Epithelial cell of esophagus (primary cell): ENCODE measurements around the gene PLCG1.

ENCODE experiments used
- DNase-seq: peaks from one replicate; pipeline ENCODE4 v3.0.0; 2010; ENCODE audit warnings: low read depth
- H3K4me3 ChIP-seq: 2 replicates; pipeline ENCODE4 v1.5.1; 2011; ENCODE audit warnings: mild to moderate bottlenecking, low read length, control low read depth
- TF ChIP-seq, protein P1 (sequence below): IDR thresholded peaks from 2 replicates; pipeline ENCODE4 v1.5.1; 2011; ENCODE audit warnings: low read depth, mild to moderate bottlenecking, low read length, control low read depth, inconsistent platforms; ENCODE audit not compliant: insufficient read depth; ENCODE audit errors: missing control alignments

PLCG1 gene

GRCh38 chr20:41173791-41174341, 36.5 kb downstream of the PLCG1 start:
- no peak overlapping the region for H3K4me3 ChIP-seq
- TF ChIP-seq, protein P1, sequence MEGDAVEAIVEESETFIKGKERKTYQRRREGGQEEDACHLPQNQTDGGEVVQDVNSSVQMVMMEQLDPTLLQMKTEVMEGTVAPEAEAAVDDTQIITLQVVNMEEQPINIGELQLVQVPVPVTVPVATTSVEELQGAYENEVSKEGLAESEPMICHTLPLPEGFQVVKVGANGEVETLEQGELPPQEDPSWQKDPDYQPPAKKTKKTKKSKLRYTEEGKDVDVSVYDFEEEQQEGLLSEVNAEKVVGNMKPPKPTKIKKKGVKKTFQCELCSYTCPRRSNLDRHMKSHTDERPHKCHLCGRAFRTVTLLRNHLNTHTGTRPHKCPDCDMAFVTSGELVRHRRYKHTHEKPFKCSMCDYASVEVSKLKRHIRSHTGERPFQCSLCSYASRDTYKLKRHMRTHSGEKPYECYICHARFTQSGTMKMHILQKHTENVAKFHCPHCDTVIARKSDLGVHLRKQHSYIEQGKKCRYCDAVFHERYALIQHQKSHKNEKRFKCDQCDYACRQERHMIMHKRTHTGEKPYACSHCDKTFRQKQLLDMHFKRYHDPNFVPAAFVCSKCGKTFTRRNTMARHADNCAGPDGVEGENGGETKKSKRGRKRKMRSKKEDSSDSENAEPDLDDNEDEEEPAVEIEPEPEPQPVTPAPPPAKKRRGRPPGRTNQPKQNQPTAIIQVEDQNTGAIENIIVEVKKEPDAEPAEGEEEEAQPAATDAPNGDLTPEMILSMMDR, result no peak
- DNase-seq, result no peak

- no peak for DNase-seq
- TF ChIP-seq, protein P1, result no peak
- H3K4me3 ChIP-seq, result no peak overlapping the region
These were observed 37.0 kb downstream of the PLCG1 start for GRCh38 chr20:41174373-41174772.

DNA sequence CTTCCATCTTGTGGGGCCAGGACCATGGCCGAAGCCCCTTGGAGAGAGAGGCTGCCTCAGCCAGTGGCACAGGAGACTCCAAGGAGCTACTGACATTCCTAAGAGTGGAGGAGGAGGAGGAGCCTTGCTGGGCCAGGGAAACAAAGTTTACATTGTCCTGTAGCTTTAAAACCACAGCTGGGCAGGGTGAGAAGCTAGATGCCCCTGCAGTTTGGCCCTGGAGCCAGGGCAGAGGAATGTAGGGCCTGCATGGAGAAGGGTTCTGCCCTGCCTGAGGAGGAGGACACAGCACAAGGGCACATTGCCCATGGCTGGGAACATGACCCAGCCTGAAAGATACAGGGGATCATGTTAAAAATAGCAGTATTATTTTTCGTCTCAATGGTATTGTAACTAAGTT, 37.4 kb downstream of the PLCG1 start:
- no peak overlapping the region for H3K4me3 ChIP-seq
- TF ChIP-seq, protein P1, result no peak
- no peak for DNase-seq

GRCh38 chr20:41175201-41175651, 37.9 kb downstream of the PLCG1 start:
- TF ChIP-seq, protein P1, result no peak
- no peak for DNase-seq
- H3K4me3 ChIP-seq, result no peak overlapping the region

DNA sequence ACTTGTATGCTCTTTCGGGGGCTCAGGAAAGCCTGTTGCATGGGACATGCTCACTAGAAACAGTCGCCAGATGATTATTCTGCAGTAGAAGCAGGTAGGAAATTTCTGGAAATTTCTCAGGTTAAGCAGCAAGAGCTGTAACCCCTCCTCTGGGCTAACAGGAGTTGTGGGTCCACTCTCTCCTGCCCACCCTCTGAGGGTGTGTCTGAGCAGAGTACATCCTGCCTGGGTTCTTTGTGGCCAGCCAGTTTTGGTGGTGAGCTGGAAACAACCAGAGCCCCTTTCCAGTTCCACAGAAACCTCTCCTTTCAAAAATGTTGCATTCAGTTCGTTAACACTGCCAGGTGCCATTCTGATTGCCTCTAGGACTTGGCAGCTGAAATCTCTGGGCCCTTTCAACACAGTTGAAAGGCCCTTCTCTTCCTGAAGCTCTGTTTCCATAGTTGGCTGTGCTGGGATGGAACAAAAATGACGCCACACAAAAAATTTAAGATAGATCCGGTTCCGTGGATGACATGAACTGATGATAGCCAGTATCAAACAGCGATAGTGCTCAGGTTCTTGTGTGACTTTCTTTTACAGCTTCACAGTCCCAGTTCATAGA, 38.5 kb downstream of the PLCG1 start:
- no peak overlapping the region for H3K4me3 ChIP-seq
- TF ChIP-seq, protein P1, result no peak
- no peak for DNase-seq

GRCh38 chr20:41176711-41177552, 39.6 kb downstream of the PLCG1 start:
- TF ChIP-seq, protein P1, result no peak
- no peak for DNase-seq
- H3K4me3 ChIP-seq, result no peak overlapping the region

DNA sequence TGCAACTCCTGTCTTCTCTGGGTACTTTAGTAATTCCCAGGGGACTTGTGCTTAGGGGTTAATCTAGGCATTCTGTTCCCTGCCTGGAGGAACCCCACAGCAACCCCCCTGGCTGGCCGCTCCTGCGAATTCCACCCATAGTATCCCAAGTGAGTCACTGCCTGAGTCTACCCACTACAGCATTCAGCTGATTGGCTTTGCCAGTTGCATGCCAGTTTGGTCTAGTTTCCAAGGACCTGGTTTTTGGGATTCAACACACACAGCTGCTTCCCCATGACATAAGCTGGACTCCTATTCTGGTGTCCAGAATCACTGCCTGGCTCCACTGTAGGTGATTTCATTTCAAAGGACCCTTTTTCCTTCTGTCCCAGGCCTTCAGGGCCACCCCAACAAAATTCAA, 40.3 kb downstream of the PLCG1 start:
- H3K4me3 ChIP-seq, result no peak overlapping the region
- DNase-seq, result peak; percentile 86
- TF ChIP-seq, protein P1, result no peak
